SIG-M5 treated with dmso at 0.1 percent for 504 hours (cell line): ENCODE data around the gene STAT1.
"Not testable (repeated sequence)": the region's sequence is repeated elsewhere in the genome, so short reads cannot be mapped to it uniquely, and the experiment has no call there.

ENCODE experiments used
- DNase-seq: peaks from one replicate; lab custom pipeline; 2025; ENCODE audit not compliant: unreplicated experiment; lab: John Stamatoyannopoulos, UW

The STAT1 gene

GRCh38 chr2:190965580-190966222 is 48.3 kb downstream of the STAT1 start:
- no peak for DNase-seq

DNA sequence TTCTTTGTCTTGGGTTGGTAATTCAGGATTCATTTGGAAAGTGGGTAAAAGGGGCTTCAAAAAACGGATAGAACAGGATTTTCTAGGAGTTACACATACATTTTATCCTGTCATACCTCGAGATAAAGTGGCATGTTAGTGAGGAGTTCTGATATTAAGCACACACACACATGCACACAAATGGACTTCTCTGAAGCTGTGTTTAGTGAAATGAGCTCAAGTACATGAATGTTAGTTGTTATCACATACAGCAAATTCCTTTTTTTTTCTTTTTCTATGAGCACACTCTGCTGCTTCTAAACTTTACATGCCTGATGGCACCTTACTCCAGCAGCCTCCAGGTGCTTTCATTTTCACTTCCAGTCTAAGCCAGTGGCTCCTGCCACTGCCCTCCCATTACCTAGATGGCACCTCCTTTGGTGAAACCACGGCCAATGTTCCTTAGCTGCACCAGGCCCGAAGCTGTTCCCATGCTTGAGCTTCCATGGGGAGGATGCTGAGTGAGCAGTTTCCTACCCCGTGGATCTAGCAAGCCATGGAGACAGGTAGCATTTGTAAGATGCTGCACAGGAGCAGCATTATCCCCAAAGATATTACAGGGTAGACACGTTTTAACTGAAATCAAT is 49.7 kb downstream of the STAT1 start:
- DNase-seq: no peak

DNA sequence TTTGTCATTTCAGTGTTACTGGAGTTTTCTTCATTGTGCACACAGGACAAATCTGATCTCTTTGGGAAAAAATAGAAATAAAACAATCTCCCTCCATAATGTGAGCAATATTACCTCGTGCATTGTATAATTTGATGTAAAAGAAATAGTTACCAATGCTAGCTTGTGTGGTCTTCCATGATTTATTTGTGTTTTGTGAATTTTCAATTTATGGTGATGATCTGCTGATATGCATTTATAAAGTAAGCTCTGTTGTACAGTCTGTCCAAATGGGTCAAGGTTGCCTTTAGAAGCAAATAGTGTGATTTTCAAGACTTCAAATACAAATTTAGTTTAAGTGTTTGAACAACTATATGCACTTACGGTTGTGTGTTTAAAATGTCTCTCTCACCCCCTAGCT is 50.9 kb downstream of the STAT1 start:
- no peak for DNase-seq

DNA sequence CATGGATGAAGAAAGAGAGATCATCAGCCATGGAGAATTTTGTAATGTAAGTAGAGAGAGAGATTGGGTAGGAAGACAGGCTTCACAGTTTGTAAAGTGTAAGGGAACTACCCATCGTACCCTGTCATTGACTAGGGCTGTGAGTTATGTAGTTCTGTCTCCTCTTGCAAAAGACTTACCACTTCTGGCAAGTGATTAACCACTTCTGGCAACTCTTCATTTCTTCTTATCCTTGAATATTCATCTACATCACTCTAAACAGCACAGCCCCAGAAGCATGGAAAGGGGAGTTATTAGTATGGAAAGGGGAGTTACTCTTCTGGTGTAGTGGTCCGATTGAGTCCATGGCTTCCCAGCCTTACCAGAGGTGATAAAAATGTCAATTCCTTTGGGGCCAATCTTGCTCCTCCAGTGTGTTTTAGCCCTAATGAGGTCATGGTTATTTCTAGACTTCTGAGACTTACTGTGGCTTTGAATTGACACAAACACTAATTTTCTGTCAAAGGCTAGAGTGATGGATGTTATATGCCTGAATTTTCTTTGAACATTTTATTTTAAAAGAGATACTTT is 52.0 kb downstream of the STAT1 start:
- peak; percentile 19 for DNase-seq

- DNase-seq: not testable (repeated sequence)
Observed at GRCh38 chr2:190961117-190961516, 52.9 kb downstream of the STAT1 start.

GRCh38 chr2:190959911-190960788 is 53.8 kb downstream of the STAT1 start:
- DNase-seq: no peak

DNA sequence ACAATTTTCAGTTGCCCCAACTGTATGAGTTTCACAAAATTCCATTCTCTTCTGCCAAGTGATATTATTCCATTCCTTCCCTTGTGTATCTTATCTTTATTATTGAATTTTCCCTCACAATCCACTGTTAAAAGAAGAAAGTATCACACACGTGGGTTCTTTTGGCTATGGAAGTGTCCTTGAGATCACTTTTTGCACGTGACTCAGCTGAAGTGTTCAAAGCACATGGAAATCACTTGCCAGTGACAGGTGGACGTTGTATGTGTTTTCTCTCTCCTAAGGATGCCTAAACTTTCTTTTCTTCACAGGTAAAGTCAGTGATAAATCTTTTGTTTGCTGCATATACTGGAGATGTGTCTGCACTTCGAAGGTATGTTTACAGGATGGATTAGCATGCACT is 60.7 kb downstream of the STAT1 start:
- no peak for DNase-seq

GRCh38 chr2:190950566-190950991 is 63.4 kb downstream of the STAT1 start:
- no peak for DNase-seq

DNA sequence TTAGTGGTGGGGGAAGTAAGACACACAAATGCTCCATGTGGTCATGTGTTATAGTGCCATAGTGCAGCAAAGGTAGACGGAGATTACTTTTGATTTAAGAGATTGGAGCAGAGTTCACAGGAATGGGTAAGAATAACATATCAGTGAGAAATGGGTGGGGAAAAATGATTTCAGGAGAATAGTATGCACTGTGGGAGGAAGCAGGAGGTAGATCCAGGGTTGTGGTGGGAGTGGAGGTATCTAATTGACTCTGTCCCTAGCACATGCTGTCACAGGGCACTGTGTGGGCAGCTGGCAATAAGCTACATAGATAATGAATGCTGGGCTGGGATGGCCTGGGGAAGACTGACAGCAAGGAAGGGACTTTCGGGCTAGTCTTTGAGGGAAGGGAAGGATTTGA is 65.3 kb downstream of the STAT1 start:
- DNase-seq: no peak

DNA sequence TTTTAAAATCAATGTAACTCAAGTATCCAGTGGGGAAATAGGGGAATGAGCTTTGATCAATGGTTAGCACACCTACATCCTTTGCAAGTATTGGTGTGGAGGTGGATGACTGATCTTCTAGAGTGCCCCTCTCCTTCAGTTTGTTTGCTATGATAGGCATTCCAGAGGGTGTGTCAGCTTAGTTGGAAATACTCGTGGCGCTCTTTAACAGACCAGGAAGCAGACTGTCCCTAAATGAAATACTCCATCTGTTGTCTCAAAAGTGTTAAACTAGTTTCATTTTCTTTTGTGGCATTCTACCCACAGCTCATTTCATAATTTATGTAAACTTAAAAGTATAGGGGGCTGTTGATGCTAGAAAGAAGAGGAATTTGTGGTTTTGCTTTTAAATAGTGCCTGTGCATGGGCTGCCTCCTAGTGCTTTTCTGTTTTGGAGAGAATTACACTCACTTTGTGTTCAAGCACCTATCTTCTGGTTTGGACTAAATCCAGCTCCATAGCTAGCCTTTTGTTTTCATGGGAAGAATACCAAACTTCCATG is 66.2 kb downstream of the STAT1 start:
- DNase-seq: peak; percentile 90

- DNase-seq: no peak
Observed at GRCh38 chr2:190947141-190947540, 66.8 kb downstream of the STAT1 start.

GRCh38 chr2:190943706-190944105 is 70.3 kb downstream of the STAT1 start:
- DNase-seq: no peak

GRCh38 chr2:190942697-190943096 is 71.3 kb downstream of the STAT1 start:
- DNase-seq: no peak

DNA sequence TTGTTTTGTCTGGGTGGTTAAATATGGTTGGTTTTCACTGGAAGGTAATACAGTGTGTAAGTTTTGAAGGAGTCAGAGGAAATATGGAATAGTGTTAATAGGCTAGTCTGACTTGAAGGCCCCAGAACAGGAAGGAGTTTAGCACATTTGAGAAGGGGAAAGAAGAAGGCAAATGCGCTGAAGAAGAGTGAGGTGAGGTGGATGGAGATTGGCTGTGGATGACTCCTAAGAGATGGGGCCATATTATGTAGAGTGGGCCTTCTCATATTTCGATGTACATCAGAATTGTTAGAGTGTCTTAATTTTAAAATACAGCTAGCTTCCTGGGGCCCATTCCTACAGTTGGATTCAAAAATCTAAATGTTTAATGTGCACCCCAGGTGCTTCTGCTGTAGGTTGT is 72.4 kb downstream of the STAT1 start:
- no peak for DNase-seq

GRCh38 chr2:190940454-190940853 is 73.5 kb downstream of the STAT1 start:
- no peak for DNase-seq

- DNase-seq: no peak
Observed at GRCh38 chr2:190938771-190939335, 75.1 kb downstream of the STAT1 start.

- no peak for DNase-seq
Observed at GRCh38 chr2:190935054-190935453, 78.9 kb downstream of the STAT1 start.

DNA sequence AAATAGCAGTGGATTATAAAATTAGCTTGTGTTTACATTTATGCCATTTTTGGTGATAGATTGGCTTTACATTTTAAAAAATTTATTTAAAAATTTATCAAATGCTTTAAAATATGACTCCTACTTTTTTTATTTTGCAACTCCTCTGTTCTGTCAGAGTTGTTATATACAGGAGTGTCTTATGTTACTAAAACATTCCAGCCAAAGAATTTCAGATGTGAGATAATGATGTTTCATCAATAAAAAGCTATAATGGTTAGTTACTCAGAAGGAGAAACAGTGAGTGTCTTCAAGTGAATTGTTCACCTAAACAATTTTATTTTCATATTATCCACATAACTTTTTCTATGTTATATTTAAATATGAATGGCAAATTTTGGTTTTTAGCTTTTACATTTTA is 80.6 kb downstream of the STAT1 start:
- no peak for DNase-seq

- no peak for DNase-seq
Observed at GRCh38 chr2:190932514-190932913, 81.5 kb downstream of the STAT1 start.

DNA sequence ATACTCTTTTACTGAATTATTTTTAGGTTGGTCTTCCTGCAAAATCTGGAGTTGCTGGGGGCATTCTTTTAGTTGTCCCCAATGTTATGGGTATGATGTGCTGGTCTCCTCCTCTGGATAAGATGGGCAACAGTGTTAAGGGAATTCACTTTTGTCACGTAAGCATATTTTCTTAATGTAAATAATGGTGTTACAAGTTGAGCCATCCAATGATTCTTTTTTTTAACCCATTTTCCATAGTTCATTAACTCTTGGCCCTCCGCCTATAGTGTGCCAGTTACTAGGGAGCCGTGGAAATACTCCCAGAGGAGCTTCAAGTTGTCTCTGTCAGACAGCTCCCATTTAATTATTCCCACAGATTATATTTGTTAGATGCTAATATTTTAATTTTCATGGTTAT is 83.6 kb downstream of the STAT1 start:
- DNase-seq: no peak

GRCh38 chr2:190929919-190930318 is 84.1 kb downstream of the STAT1 start:
- DNase-seq: no peak
